Neural cell (in vitro differentiated cells): ENCODE results near the gene STOM.

Experiments
- TAF1 ChIP-seq: IDR thresholded peaks from 2 replicates; pipeline ENCODE4 v1.6.1; 2012; ENCODE audit warnings: low read depth
- TF ChIP-seq, protein P1 (sequence below): fragments of 450-650 bp; IDR thresholded peaks from 2 replicates; pipeline ENCODE4 v1.5.1; 2014; ENCODE audit warnings: antibody characterized with exemption, mild to moderate bottlenecking, moderate library complexity; ENCODE audit not compliant: poor library complexity, severe bottlenecking
- TF ChIP-seq, protein P2 (sequence below): IDR thresholded peaks from 2 replicates; pipeline ENCODE4 v1.6.1; 2012; ENCODE audit warnings: borderline replicate concordance

DNA sequence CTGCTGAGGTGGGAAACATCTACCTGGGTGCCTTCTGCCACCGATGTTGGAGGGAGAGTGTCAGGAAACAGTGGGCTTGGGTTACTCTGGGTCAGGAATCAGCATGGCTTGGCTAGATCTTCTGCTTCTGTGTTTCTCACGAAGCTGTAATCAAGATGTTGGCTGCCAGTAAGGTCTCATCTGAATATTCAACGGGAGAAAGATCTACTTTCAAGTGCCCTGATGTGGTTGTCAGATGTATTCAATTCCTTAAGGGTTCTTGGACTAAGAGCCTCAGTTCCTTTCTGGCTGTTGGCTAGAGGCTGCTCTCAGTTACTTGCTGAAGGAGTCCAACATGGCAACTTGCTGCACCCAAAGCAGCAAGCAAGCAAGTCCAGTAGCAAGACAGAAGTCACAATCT is 41.9 kb upstream of the STOM start:
- TF ChIP-seq, protein P1, sequence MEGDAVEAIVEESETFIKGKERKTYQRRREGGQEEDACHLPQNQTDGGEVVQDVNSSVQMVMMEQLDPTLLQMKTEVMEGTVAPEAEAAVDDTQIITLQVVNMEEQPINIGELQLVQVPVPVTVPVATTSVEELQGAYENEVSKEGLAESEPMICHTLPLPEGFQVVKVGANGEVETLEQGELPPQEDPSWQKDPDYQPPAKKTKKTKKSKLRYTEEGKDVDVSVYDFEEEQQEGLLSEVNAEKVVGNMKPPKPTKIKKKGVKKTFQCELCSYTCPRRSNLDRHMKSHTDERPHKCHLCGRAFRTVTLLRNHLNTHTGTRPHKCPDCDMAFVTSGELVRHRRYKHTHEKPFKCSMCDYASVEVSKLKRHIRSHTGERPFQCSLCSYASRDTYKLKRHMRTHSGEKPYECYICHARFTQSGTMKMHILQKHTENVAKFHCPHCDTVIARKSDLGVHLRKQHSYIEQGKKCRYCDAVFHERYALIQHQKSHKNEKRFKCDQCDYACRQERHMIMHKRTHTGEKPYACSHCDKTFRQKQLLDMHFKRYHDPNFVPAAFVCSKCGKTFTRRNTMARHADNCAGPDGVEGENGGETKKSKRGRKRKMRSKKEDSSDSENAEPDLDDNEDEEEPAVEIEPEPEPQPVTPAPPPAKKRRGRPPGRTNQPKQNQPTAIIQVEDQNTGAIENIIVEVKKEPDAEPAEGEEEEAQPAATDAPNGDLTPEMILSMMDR: no peak
- TF ChIP-seq TAF1: no peak
- TF ChIP-seq, protein P2, sequence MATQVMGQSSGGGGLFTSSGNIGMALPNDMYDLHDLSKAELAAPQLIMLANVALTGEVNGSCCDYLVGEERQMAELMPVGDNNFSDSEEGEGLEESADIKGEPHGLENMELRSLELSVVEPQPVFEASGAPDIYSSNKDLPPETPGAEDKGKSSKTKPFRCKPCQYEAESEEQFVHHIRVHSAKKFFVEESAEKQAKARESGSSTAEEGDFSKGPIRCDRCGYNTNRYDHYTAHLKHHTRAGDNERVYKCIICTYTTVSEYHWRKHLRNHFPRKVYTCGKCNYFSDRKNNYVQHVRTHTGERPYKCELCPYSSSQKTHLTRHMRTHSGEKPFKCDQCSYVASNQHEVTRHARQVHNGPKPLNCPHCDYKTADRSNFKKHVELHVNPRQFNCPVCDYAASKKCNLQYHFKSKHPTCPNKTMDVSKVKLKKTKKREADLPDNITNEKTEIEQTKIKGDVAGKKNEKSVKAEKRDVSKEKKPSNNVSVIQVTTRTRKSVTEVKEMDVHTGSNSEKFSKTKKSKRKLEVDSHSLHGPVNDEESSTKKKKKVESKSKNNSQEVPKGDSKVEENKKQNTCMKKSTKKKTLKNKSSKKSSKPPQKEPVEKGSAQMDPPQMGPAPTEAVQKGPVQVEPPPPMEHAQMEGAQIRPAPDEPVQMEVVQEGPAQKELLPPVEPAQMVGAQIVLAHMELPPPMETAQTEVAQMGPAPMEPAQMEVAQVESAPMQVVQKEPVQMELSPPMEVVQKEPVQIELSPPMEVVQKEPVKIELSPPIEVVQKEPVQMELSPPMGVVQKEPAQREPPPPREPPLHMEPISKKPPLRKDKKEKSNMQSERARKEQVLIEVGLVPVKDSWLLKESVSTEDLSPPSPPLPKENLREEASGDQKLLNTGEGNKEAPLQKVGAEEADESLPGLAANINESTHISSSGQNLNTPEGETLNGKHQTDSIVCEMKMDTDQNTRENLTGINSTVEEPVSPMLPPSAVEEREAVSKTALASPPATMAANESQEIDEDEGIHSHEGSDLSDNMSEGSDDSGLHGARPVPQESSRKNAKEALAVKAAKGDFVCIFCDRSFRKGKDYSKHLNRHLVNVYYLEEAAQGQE: no peak
